H1 (cell line): ENCODE measurements around the gene FLNA. TPM values are rescaled to one million over a fixed set of nuclear protein-coding genes. Genes with fewer than 3 reads are reported as not detected.
A peak's percentile ranks its signal among the peaks of the same experiment; 100 is the strongest.

Source experiments
- CTCF ChIA-PET: fragments of 300-600 bp; sonication (Branson Sonifier 250); formaldehyde crosslinking; loops from one replicate; lab custom pipeline; 2021; ENCODE audit not compliant: partially characterized antibody; lab: Charles Lee
- POLR2A ChIA-PET: fragments of 300-600 bp; sonication (Branson Sonifier 250); formaldehyde crosslinking; loops from one replicate; lab custom pipeline; 2021; ENCODE audit warnings: inconsistent platforms; ENCODE audit not compliant: partially characterized antibody; lab: Charles Lee
- DNase-seq, 2 experiments: peaks; one replicate each; pipeline versions ENCODE4 v3.0.0 to v3.0.0-alpha.2; 2010 to 2022; ENCODE audit warnings: low spot score in 2 of 2, low read depth in 1 of 2, mixed read lengths in 1 of 2
- FAIRE-seq: peaks from 2 replicates; lab custom pipeline; 2011; peaks lifted over from hg19 to GRCh38; lab: Jason Lieb, UNC
- H2AFZ ChIP-seq: 2 replicates; pipeline ENCODE4 v1.8.1; 2012; ENCODE audit warnings: low read length, inconsistent platforms
- H2AK5ac ChIP-seq: 2 replicates; pipeline ENCODE4 v1.6.1; 2013; ENCODE audit warnings: low read depth, low read length
- H2BK120ac ChIP-seq: replicated peaks from 2 replicates; pipeline ENCODE3; 2013; ENCODE audit warnings: low read depth, low read length, inconsistent platforms
- H2BK12ac ChIP-seq: 2 replicates; pipeline ENCODE4 v1.6.1; 2013; ENCODE audit warnings: low read depth, low read length
- H2BK15ac ChIP-seq: 2 replicates; pipeline ENCODE4 v1.6.1; 2013; ENCODE audit warnings: low read length
- H2BK20ac ChIP-seq: 2 replicates; pipeline ENCODE4 v1.6.1; 2013; ENCODE audit warnings: low read length
- H2BK5ac ChIP-seq: 2 replicates; pipeline ENCODE4 v1.6.1; 2013; ENCODE audit warnings: low read depth, low read length
- H3K14ac ChIP-seq: 2 replicates; pipeline ENCODE4 v1.6.1; 2013; ENCODE audit warnings: inconsistent platforms; ENCODE audit not compliant: insufficient read length
- H3K18ac ChIP-seq: 2 replicates; pipeline ENCODE4 v1.6.1; 2013; ENCODE audit warnings: low read length; ENCODE audit errors: extremely low read depth
- H3K23ac ChIP-seq: 2 replicates; pipeline ENCODE4 v1.6.1; 2013; ENCODE audit warnings: inconsistent platforms; ENCODE audit not compliant: insufficient read length
- H3K23me2 ChIP-seq: 2 replicates; pipeline ENCODE4 v1.6.1; 2013; ENCODE audit warnings: low read depth, low read length
- H3K27ac ChIP-seq: 2 replicates; pipeline ENCODE4 v1.6.1; 2011; ENCODE audit warnings: low read depth, low read length, inconsistent platforms
- H3K27me3 ChIP-seq, 4 experiments: replicated peaks in 1 of 4; 1 replicate in 1 of 4; 2 replicates in 3 of 4; pipeline versions ENCODE4 v1.6.1 to v1.8.1; 2011 to 2013; ENCODE audit warnings: low read length in 3 of 4, mild to moderate bottlenecking in 3 of 4, inconsistent platforms in 2 of 4, mixed read lengths in 2 of 4, moderate library complexity in 1 of 4; ENCODE audit not compliant: control insufficient read depth in 3 of 4, insufficient read depth in 3 of 4; ENCODE audit errors: extremely low read depth in 1 of 4
- H3K36me3 ChIP-seq, 4 experiments: 2 replicates each; pipeline versions ENCODE4 v1.6.1 to v1.8.1; 2011 to 2013; ENCODE audit warnings: mild to moderate bottlenecking in 4 of 4, low read length in 3 of 4, moderate library complexity in 2 of 4, control low read depth in 1 of 4, inconsistent platforms in 1 of 4; ENCODE audit not compliant: insufficient read depth in 4 of 4, control insufficient read depth in 2 of 4
- H3K4ac ChIP-seq: replicated peaks from 2 replicates; pipeline ENCODE3; 2013; ENCODE audit warnings: low read length, low read depth, mixed read lengths, inconsistent platforms; ENCODE audit not compliant: insufficient read length
- H3K4me1 ChIP-seq, 4 experiments: replicated peaks in 1 of 4; 1 replicate in 1 of 4; 2 replicates in 3 of 4; pipeline versions ENCODE4 v1.6.1 to v1.8.1; 2011 to 2013; ENCODE audit warnings: low read length in 3 of 4, inconsistent platforms in 2 of 4, mixed read lengths in 1 of 4; ENCODE audit not compliant: insufficient read depth in 4 of 4, control insufficient read depth in 3 of 4
- H3K4me2 ChIP-seq, 2 experiments: 2 replicates each; pipeline versions ENCODE4 v1.6.1 to v1.8.1; 2011 to 2013; ENCODE audit warnings: low read depth in 2 of 2, low read length in 2 of 2, control low read depth in 1 of 2, inconsistent platforms in 1 of 2, mild to moderate bottlenecking in 1 of 2; ENCODE audit not compliant: insufficient read depth in 1 of 2
- H3K4me3 ChIP-seq, 4 experiments: fragments of 200-600, 300-600 bp in 1 of 4; sonication (generic), shearing (Covaris generic), sonication (Bioruptor Twin) in 1 of 4; 2 replicates each; pipeline versions ENCODE4 v1.5.1 to v1.8.1; 2011 to 2016; ENCODE audit warnings: low read length in 4 of 4, low read depth in 3 of 4, control low read depth in 2 of 4, inconsistent platforms in 2 of 4, mild to moderate bottlenecking in 2 of 4, mixed read lengths in 1 of 4, moderate library complexity in 1 of 4; ENCODE audit not compliant: insufficient read depth in 2 of 4; ENCODE audit errors: extremely low read depth in 1 of 4
- H3K56ac ChIP-seq: replicated peaks from 2 replicates; pipeline ENCODE3; 2013; ENCODE audit warnings: low read depth, mild to moderate bottlenecking, mixed read lengths, low read length, inconsistent platforms; ENCODE audit not compliant: insufficient read length
- H3K79me1 ChIP-seq: 2 replicates; pipeline ENCODE4 v1.6.1; 2013; ENCODE audit warnings: low read depth, low read length, control low read depth
- H3K79me2 ChIP-seq, 2 experiments: 2 replicates each; pipeline versions ENCODE4 v1.6.1 to v1.8.1; 2012 to 2013; ENCODE audit warnings: low read length in 2 of 2, mild to moderate bottlenecking in 2 of 2, inconsistent platforms in 1 of 2; ENCODE audit not compliant: insufficient read depth in 2 of 2, control insufficient read depth in 1 of 2
- H3K9ac ChIP-seq, 4 experiments: replicated peaks in 1 of 4; 1 replicate in 1 of 4; 2 replicates in 3 of 4; pipeline versions ENCODE4 v1.6.1 to v1.8.1; 2011 to 2013; ENCODE audit warnings: low read depth in 3 of 4, low read length in 3 of 4, control low read depth in 2 of 4, mild to moderate bottlenecking in 2 of 4, moderate library complexity in 2 of 4, inconsistent platforms in 1 of 4; ENCODE audit errors: extremely low read depth in 1 of 4
- H3K9me3 ChIP-seq, 2 experiments: 2 replicates each; pipeline versions ENCODE4 v1.6.1 to v1.8.1; 2012 to 2013; ENCODE audit warnings: mild to moderate bottlenecking in 2 of 2, moderate library complexity in 2 of 2, control low read depth in 1 of 2, inconsistent platforms in 1 of 2, low read depth in 1 of 2, low read length in 1 of 2, mixed read lengths in 1 of 2; ENCODE audit not compliant: insufficient read depth in 2 of 2
- H4K20me1 ChIP-seq, 2 experiments: replicated peaks in 1 of 2; 2 replicates each; pipeline versions ENCODE3 to v1.8.1; 2011 to 2013; ENCODE audit warnings: inconsistent platforms in 2 of 2, low read length in 2 of 2, mild to moderate bottlenecking in 1 of 2; ENCODE audit not compliant: insufficient read depth in 2 of 2, control insufficient read depth in 1 of 2
- H4K5ac ChIP-seq: 2 replicates; pipeline ENCODE4 v1.6.1; 2013; ENCODE audit warnings: low read length, low read depth, mixed read lengths, inconsistent platforms; ENCODE audit not compliant: insufficient read length
- H4K8ac ChIP-seq: 2 replicates; pipeline ENCODE4 v1.8.0; 2013; ENCODE audit warnings: mild to moderate bottlenecking, moderate library complexity, low read length, inconsistent platforms; ENCODE audit not compliant: insufficient read depth; ENCODE audit errors: extremely low read depth
- H4K91ac ChIP-seq: replicated peaks from 2 replicates; pipeline ENCODE3; 2013; ENCODE audit warnings: low read length, mixed read lengths, inconsistent platforms; ENCODE audit not compliant: insufficient read length
- POLR2AphosphoS5 ChIP-seq: IDR thresholded peaks from 2 replicates; pipeline ENCODE4 v1.6.1; 2011; ENCODE audit warnings: low read depth, low read length
- TEAD4 ChIP-seq: IDR thresholded peaks from 2 replicates; pipeline ENCODE4 v1.6.1; 2012; ENCODE audit warnings: low read depth, low read length, inconsistent platforms, mixed read lengths
- WGBS, 2 experiments: shearing (Covaris generic) in 1 of 2; methylation state at CpG; one replicate each; pipeline versions ENCODE4 v1.1.6 to v1.1.7; 2013 to 2015; ENCODE audit warnings: low lambda C conversion rate in 2 of 2, mixed read lengths in 2 of 2, inconsistent platforms in 1 of 2, low coverage in 1 of 2, missing lambda C conversion rate in 1 of 2; ENCODE audit not compliant: insufficient replicate concordance in 2 of 2, insufficient coverage in 1 of 2, insufficient read length in 1 of 2; ENCODE audit errors: extremely low coverage in 1 of 2, missing lambda C conversion rate in 1 of 2; 5-methylcytosine and 5-hydroxymethylcytosine counted together
- polyA plus RNA-seq, 7 experiments: library from polyadenylated mRNA; depleted of rRNA in 3 of 7; stranded (reverse) in 5 of 7; unstranded in 2 of 7; fragments of >200 nt in 5 of 7; fragments of 200-250 nt in 2 of 7; gene quantifications; 1 replicate in 5 of 7; 2 replicates in 1 of 7; 4 replicates in 1 of 7; pipeline versions ENCODE4 v1.2.1 to v1.2.3, GENCODE V29; 2011 to 2013; ENCODE audit warnings: missing spikeins in 2 of 7, mixed read lengths in 2 of 7
- total RNA-seq: library from RNA; stranded (reverse); fragmentation: NEBNext Ultra II Directional; extraction: Animal tissue kit (Norgen Biotek cat#: 25700); gene quantifications from 2 replicates; pipeline ENCODE4 v1.2.1, GENCODE V29; 2021

The FLNA gene
- total and polyA plus RNA-seq, 2 of the 8 experiments (the other 6 are each of a cell fraction or from before 2014, with no cell fraction given), result 315 to 925 TPM

DNA sequence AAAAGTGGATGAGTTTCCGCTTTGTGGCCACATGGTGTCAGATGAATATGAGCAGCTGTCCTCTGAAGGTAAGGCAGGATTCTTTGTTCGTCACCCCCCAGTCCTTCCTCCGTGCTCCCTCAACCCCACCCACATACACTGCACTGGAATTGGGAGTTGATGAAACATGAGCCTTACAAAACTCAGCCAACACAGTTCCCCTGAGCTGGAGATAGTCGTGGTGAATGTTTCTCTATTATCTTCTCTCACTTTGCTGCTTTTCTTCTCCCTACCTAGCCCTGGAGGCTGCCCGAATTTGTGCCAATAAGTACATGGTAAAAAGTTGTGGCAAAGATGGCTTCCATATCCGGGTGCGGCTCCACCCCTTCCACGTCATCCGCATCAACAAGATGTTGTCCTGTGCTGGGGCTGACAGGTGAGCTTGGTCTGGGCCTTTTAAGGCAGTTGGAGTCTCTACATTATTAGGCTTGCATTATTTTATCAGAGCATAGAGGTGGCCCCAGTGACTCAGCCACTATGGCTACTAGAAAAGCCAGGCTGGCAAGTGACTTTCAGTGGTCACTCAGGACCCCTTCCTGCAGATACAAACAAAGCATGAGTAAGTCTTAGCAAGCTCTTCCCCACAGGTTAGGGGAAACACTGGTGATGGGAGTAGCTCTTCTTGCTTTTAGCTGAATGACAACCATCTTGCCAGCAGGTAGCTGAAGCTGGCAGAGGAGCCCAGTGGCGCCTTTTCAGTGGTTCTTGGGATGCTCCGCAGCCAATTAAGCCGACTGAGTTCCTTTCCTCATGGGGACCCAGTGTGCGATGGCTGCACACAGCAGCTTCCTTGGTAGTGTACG is 25.3 kb upstream of the FLNA start:
- no peak for FAIRE-seq
- POLR2A ChIA-PET, result interaction anchor here (0.7 to 8.4 kb wide), 24 partner anchors 10 to 133 kb away, joined by 3 to 124 read pairs (median 5); partner anchors contain the start of genes ATP6AP1, DNASE1L1, EMD and FAM50A
- H3K27ac ChIP-seq, result peak overlapping the region; percentile 79; the same call in 1 of the 2 replicates

More for the DNA sequence above, 25.3 kb upstream of the FLNA start:
- H3K4me2 ChIP-seq, result peak overlapping the region; percentile 72 to 85
- H3K36me3 ChIP-seq, result peaks cover 13 to 25% (median 19%) of the 10 kb centered on the region in 4 experiments
- H3K4me3 ChIP-seq, result peak overlapping the region; percentile 82 to 99 (median 96)
- no peaks in the 10 kb centered on the region for H3K27me3 ChIP-seq
- H3K4me1 ChIP-seq, result peaks cover 0 to 6% (median 0%) of the 10 kb centered on the region in 4 experiments; a peak in 2 of 7 replicates
- peak overlapping the region; percentile 59 to 99 (median 85) for H3K9ac ChIP-seq
- no peak overlapping the region for H3K23ac ChIP-seq
- H4K8ac ChIP-seq, result no peak overlapping the region
- no peak overlapping the region for H2BK15ac ChIP-seq
- no peaks in the 10 kb centered on the region for H3K9me3 ChIP-seq
- no peak overlapping the region for H2BK12ac ChIP-seq
- H2BK120ac ChIP-seq, result no peak overlapping the region
- no peak overlapping the region for H4K5ac ChIP-seq
- no peak overlapping the region for H4K91ac ChIP-seq
- DNase-seq, result no peak
- no peak overlapping the region for H2BK5ac ChIP-seq
- H2BK20ac ChIP-seq, result no peak overlapping the region
- 64% methylated on average over 12 of the region's 14 CpGs; no CpG with 5 or more reads in 1 of the 2 experiments for WGBS, 2 experiments
- TF ChIP-seq TEAD4 (no peak), POLR2AphosphoS5 (peak; percentile 79; the same call in 1 of the 2 replicates)
- TF ChIP-seq, all 59 proteins: peak for 1
- Histone ChIP-seq H3K23me2 (peaks cover 6% of the 10 kb centered on the region; the same call in 1 of the 2 replicates), H3K14ac (no peak overlapping the region), H3K4ac (no peak overlapping the region), H2AK5ac (no peak overlapping the region), H2AFZ (no peak overlapping the region), H3K79me2 (peaks cover 0 to 15% of the 10 kb centered on the region in 2 experiments; a peak in 2 of 4 replicates), H3K18ac (no peak overlapping the region; the same call in 1 of the 2 replicates), H3K56ac (no peak overlapping the region), H4K20me1 (peaks cover 3 to 4% of the 10 kb centered on the region in 2 experiments), H3K79me1 (no peaks in the 10 kb centered on the region)
- CTCF ChIA-PET, result interaction anchor here (1.3 to 4.9 kb wide), 6 partner anchors 9 to 34 kb away, joined by 3 to 20 read pairs (median 5); partner anchors contain the start of genes DNASE1L1 and FLNA
